ENCODE results near the gene HSD17B14. TPM values are rescaled to one million over a fixed set of nuclear protein-coding genes. Genes with fewer than 3 reads are reported as not detected.
"Not testable (repeated sequence)": the region's sequence is repeated elsewhere in the genome, so short reads cannot be mapped to it uniquely, and the experiment has no call there.

The HSD17B14 gene
- polyA plus RNA-seq, 4 donors = 8.3 to 38.2 (median 26.3) TPM

DNA sequence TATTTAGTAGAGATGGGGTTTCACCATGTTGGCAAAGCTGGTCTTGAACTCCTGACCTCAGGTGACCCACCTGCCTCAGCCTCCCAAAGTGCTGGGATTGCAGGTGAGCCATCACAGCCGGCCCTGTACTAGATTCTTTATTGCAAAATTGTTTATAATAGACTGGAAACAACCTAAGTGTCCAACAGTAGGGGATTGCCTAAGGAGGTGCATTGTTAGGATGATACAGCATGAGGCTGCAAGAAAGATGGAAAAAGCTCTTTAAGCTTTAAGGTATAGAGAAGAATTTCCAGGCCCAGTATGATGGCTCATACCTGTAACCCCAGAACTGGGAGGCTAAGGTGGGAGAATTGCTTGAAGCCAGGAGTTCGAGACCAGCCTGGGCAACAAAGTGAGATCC is 33.7 kb downstream of the HSD17B14 start:
- DNase-seq (ENCODE audit: low read depth in 4 of 4, low spot score in 3 of 4) = no peak

DNA sequence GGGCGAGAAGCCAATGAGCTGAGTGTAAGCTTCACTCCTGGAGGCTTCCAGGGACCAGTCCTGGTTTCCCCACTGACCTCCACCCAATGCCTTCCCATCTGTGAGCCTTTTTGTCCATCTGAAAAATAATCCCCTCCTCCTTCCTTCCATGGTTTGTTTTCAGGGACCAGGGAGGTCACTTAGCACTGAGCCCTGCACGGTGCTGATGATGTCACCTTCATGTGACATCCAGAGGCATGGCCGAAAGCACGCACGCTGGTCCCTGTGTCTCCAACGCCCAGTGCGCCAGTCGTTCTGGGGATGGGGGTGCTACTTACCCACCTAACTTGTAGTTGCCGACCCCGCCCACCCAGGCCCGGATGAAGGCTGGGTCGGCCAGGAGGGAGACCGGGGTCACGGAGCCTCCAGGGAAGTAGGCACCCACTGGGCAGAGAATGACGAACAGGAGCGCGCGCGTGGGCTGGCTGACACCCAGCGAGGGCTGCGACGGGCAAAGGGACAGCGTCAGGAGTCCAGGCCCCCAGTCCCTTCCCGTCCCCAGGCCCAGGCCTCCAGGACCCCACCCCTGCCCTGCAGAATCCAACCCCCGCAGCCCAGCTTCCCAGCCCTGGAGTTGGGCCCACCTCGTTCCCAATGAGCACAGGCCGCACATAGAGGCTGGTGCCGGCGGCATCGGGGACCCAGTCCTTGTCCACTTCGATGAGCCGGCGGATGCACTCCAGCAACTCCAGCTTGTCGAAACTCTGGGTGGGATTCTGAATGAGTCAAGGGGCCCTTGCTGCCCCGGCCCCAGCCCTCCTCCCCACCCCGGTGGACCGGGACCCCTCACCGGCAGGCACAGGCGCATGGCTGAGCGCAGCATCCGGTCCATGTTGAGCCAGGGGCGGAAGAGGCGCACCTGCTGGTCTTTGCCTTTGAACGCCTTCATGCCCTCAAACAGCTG is 36.7 kb downstream of the HSD17B14 start:
- DNase-seq (ENCODE audit: low read depth in 4 of 4, low spot score in 3 of 4) = no peak

DNA sequence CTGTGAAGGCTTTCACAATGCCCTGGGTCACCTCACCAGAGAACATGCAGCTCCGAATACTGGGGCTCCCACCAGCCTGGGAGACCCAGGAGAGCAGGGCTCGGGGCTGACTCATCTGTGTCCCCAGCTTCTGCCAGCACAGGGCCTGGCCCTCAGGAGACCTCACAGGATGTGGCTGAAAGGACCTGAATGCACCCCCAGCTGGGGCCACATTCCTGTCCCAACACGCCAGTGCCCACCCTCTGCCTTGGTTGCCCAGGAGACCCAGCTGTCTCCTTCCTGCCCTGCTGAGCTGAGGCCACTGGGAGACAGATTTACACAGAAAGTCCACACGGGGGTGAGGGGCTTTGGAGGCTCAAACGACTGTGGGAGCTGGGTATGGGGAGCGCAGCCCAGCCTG is 37.4 kb downstream of the HSD17B14 start:
- no peak for DNase-seq (ENCODE audit: low read depth in 4 of 4, low spot score in 3 of 4)

DNA sequence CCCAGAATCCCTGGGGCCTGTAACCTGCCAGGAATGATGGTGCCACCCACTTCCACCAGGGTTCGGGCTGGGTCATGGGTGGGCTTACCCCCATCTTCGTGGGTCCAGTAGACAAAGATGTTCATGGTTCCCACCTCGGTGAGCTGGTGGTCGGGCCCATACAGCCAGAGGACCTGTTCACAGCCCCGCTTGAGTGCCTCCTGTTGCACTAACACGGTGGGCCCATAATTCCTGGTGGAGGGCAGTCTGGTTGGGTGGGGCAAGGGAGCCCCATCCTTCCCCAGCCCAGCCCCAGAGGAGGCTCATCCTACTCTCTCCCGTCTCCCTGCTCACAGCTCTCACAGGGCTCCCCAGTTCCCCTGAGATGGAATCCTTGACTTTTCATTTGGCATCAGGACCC is 39.2 kb downstream of the HSD17B14 start:
- no peak for DNase-seq (ENCODE audit: low read depth in 4 of 4, low spot score in 3 of 4)

DNA sequence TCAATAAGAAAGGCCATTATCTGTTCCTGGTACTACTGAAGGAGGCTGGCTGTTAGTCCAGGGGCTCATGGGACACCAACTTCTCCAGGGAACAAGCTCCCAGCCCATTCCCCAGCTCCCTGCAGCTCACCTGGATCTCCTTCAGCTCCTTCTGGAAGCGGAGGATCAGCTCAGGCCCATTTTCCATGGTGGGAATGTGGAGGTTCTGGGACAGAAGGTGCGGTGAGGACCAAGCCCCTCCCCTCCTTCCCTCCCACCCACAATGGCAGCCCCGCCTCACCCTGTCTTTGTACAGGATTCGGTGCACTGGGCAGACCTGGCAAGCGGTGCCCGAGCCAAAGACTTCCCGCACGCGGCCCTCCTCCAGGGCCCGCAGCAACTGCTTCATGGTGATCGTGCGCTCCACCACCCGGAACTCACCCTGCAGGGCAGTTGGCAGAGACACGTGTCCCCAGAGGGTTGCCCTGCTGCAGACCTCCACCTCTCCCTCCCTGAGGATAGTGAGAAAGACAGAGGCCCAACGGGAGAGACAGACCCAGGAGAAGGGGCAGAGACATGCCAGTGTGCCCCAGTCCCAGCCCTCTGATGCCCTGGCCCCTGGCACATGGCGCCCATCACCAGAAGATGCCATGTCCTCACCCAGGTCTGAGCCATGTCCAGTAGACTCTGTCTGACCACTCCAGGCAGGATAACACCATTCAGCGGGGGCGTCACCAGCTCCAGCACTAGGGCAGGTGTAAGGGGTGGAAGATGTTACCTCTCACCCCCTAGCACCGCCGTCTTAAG is 39.8 kb downstream of the HSD17B14 start:
- DNase-seq (ENCODE audit: low read depth in 4 of 4, low spot score in 3 of 4) = no peak

DNA sequence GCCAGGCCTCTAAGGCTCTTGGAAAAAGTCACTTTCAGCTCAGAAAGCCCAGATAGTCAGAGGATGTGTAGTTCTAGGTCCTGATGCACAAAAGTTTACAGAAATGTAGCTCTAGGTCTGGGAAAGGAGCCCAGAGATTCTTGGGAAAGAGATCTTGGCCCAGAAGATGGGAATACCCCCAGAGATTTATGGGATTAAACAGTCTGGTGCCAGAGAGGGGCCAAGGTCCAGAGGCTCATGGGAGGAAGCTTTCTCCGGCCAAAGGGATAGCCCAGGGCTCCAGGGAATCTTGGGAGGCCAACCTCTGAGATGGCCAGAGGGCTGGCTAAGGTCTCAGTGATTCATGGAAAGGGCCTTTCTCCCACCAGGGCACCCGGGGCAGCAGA is 40.6 kb downstream of the HSD17B14 start:
- no peak for DNase-seq (ENCODE audit: low read depth in 4 of 4, low spot score in 3 of 4)

DNA sequence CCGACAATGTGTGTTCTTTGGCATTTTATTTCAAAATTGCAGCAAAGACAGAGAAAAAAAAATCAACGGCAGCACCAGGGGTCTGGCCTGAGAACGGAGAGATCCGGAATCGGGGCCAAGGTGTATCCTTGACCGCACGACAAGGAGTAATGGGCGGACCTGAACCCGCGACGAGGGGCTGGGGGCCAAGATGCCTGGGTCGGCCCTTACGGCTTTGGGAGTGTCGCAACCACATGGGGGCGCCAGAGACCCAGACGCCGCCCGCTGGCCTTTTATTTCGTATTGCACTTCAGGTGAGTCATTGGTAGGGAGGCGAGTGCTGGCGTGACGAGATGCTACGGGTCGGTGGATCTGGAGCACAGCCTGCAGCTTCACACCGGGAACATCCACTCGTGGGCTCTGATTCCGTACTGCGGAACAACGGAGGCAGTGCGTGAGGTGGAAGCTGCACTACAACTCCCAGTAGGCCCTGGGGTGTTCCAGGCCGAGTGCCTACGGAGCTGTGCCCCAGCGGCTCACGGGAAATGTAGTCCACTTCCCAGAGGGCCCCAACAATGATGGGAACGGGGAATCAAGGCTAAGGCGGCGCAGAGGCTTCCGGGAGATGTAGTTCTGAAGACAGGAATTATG is 41.1 kb downstream of the HSD17B14 start:
- DNase-seq (ENCODE audit: low read depth in 4 of 4, low spot score in 3 of 4) = peak; percentile 88 to 92 (median 90)

DNA sequence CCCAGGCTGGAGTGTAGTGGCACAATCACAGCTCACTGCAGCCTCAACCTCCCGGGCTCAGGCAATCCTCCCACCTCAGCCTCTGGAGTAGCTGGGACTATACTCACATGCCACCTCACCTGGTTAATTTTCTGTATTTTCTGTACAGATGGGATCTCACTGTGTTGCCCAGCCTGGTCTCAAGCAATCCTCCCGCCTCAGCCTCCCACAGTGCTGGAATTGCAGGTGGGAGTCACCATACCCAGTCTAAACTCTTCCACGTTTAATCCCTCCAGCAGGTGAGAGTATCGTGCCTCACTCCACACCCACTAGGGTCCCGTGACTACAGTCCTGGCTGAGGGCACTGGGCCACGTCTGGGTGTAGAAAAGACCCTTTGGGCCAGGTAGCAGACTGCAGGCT is 42.0 kb downstream of the HSD17B14 start:
- no peak for DNase-seq (ENCODE audit: low read depth in 4 of 4, low spot score in 3 of 4)

DNA sequence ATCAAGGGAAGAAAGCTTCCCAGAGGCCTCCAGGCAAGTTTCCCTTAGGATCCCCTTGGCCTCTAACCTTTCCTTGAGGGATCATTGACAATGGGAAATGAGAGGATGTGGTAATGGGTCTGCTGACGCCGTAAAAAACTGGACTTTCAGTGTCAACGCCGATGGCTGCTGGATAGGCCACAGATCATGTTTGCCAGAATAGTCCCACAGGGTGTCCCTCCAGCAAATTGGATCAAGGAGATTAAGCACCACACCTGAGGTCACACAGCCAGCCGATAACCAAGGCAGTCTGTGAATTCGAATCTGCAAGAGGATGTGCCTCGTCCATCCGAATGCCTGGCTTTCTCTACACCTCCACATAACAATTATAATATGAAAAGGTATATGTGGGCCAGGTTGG is 43.0 kb downstream of the HSD17B14 start:
- DNase-seq (ENCODE audit: low read depth in 4 of 4, low spot score in 3 of 4) = no peak

DNA sequence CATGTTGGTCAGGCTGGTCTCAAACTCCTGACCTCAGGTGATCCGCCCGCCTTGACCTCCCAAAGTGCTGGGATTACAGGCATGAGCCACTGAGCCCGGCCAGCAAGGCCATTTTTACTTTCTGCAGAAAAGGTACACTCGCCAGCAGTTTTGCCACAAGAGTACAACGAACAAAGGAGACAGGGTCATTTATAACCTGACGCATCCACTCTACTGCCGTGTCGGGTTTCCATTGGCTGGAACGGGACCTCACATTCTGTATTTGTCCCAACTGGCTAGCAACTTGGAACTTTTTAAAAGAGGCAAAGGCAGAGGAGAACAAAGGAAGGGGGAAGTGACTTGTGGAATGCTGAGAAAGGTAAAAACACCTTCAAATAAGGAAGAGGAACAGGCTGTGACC is 49.0 kb downstream of the HSD17B14 start:
- not testable (repeated sequence) for DNase-seq (ENCODE audit: low read depth in 4 of 4, low spot score in 3 of 4)

DNA sequence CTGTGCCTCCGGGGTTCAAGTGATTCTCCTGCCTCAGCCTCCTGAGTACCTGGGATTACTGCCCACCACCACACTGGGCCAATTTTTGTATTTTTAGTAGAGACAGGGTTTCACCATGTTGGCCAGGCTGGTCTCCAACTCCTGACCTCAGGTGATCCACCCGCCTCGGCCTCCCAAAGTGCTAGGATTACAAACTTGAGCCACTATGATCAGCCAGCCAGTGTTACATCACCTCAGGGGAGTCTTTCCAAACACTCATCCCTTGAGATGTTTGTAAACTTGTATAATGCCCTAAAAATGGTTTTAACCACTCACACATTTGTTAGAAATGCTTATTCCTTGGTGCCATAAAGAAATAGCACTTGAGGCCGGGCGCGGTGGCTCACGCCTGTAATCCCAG is 49.9 kb downstream of the HSD17B14 start:
- DNase-seq (ENCODE audit: low read depth in 4 of 4, low spot score in 3 of 4) = not testable (repeated sequence)

DNA sequence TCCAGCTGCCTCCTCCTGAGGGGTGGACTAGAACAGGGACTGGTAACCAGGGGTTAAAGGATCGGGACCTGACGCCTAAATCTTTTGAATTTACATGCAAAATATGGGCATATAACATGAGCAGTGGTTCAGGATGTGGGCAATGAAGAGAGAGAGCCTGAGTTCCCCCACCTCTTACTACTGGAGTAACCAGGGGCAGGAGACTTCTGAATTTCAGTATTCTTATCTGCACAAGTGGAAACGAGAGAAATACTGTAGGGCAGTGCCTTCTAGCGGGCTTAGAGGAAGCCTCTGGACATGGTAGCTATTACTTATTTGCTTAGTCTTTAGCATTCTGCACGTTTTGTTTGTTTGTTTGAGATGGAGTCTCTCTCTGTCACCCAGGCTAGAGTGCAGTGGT is 51.8 kb downstream of the HSD17B14 start:
- DNase-seq (ENCODE audit: low read depth in 4 of 4, low spot score in 3 of 4) = no peak

DNA sequence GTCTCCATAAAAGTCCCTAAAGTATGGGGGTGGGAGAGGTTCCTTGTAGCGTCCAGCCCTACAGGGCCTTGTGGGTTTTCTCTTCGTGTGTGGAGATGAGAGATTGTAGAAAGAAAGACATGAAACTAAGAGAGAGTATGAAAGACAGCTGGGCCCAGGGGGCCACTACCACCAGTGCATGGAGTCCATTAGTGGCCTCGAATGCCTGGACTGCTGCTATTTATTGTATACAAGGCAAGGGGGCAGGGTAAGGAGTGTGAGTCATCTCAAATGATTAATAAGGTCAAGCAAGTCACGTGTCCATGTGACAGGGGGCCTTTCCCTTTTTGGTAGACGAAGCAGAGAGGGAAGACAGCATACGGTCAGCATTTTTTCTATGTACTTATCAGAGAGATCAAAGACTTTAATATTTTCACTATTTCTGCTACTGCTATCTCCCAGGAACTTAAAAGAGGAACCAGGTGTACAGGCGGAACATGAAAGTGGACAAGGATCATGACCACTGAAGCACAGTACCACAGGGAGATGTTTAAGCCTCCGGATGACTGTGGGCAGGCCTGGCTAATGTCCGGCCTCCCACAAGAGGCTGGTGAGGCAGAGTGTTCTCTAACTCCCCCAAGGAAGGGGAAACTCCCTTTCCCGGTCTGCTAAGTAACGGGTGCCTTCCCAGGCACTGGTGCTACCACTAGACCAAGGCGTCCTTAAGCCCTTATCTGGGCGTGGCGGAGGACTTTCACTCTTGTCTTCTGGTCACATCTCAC is 55.5 kb downstream of the HSD17B14 start:
- no peak for DNase-seq (ENCODE audit: low read depth in 4 of 4, low spot score in 3 of 4)

DNA sequence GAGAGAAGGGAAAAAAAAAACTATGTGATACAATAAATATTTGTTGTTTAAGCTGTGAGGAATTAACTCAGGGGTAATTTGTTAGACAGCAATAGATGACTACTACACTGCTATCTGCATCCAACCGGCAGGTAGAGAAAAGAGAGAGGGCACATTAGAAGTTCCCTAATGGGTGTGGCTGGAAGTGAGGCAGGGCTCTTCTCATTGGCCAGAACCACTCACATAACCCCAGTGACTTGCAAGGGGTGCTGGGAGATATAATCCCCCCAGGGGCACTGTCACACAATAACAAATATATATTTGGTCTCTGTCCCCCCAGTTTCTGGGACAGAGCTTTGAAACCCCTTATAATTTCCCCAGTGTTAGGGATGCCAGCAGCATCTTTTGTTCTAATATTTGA is 56.7 kb downstream of the HSD17B14 start:
- no peak for DNase-seq (ENCODE audit: low read depth in 4 of 4, low spot score in 3 of 4)

DNA sequence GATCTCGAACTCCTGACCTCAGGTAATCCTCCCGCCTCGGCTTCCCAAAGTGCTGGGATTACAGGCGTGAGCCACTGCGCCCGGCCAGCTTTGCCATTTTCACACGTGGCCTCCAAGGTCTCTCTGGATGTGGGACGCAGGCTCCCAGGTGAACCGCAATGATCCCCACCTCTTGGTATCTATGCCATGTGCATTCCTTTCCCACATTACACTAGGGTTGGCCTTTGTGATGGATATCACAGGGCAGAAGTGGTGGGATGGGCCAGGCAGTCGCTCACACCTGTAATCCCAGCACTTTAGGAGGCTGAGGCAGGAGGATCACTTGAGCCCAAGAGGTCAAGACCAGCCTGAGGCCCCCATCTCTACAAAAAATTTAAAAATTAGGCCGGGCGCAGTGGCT is 58.6 kb downstream of the HSD17B14 start:
- no peak for DNase-seq (ENCODE audit: low read depth in 4 of 4, low spot score in 3 of 4)

DNA sequence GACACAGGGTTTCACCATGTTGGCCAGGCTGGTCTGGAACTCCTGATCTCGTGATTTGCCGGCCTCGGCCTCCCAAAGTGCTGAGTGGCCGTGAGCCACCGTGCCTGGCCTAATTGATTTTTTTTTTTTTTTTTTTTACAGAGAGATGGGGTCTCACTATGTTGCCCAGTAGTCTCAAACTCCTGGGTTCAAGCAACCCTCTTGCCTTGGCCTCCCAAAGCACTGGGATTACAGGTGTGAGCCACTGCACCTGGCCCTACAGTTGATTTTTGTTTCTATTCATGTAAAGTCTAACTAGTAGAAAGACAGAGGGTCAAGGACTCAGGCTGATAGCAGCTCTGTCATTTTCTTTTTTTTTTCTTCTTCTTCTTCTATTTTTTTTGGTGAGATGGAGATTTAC is 59.2 kb downstream of the HSD17B14 start:
- no peak for DNase-seq (ENCODE audit: low read depth in 4 of 4, low spot score in 3 of 4)

DNA sequence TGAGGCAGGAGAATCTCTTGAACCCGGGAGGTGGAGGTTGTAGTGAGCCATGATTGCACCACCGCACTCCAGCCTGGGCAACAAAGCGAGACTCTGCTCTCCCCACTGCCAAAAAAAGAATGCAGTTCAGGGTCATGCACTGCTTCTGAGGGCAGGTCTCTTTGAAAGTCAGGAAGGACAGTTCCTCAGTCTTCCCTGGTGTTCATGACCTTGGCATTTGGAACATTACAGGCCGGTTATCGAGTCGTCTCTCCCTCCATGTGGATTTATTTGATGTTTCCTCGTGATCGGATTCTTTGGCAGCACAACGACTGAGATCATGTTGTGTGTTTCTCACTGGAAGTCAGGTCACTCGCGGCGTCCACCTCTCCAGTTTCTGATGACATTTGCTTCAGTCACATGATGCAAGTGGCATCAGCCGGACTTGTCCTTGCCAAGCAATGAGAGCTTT is 63.8 kb downstream of the HSD17B14 start:
- DNase-seq (ENCODE audit: low read depth in 4 of 4, low spot score in 3 of 4) = no peak

DNA sequence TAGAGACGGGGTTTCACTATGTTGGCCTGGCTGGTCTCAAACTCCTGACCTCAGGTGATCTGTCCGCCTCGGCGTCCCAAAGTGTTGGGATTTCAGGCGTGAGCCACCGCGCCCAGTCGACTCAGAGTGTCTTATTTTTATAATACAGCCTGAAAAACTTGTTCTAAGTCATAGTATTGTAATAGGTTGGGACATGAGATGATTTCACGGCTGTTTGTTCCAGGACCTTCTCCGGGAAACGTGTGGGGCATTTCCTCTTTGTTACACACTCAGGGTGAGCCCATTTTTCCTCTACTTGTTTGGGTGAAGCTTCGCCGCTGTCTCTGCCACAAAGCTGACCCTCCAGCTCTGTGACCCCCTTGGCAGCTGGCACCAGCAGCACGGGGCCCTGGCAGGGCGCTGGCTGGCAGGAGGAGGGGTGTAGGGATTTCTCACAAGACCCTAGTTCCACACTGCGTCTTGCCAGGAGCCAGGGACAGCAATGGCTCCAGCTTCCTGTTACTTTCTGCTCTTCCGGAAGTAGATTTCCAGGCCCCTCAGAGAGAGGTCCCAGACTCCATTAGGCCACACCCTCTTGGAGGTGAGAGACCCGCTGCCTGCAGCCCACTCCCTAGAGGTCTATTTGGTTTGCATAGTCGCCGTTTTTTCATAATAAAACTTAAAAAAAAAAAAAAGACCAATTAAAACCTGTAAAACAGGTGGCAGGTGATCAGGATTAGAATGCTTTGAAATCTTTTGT is 65.4 kb downstream of the HSD17B14 start:
- DNase-seq (ENCODE audit: low read depth in 4 of 4, low spot score in 3 of 4) = no peak

DNA sequence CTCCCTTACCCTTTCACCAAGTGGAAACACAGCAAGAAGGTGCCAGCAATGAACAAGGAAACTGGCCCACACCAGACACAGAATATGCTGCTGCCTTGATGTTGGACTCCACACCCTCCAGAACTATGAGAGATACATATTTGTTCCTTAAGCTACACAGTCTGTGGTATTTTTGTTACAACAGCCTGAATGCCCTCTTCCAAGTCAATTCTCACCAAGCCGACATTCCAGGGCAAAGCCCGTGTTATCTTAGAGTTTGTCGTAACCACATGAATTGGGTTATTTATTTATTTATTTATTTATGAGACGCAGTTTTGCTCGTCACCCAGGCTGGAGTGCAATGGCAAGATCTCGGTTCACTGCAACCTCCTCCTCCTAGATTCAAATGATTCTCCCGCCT is 66.0 kb downstream of the HSD17B14 start:
- no peak for DNase-seq (ENCODE audit: low read depth in 4 of 4, low spot score in 3 of 4)

All from left renal pelvis (tissue), 4 donors.